T-helper 17 cell (primary cell): ENCODE data around the gene AJAP1. TPM values are rescaled to one million over a fixed set of nuclear protein-coding genes. Genes with fewer than 3 reads are reported as not detected.

Experiments used
- ATAC-seq: fragments of 150-1000 bp; cut with Tn5 transposase; 2 replicates; pipeline ENCODE4 v1.10.0; 2021; ENCODE audit warnings: mild to moderate bottlenecking, moderate library complexity
- DNase-seq, 3 donors: peaks; one replicate each; pipeline versions ENCODE4 v3.0.0 to v3.0.0-alpha.2; 2020 to 2021
- H3K9me3 ChIP-seq: one replicate; pipeline ENCODE4 v1.7.0; 2013; ENCODE audit warnings: low read length, mild to moderate bottlenecking; ENCODE audit not compliant: control insufficient read depth, poor library complexity, severe bottlenecking
- H3K27ac Mint-ChIP-seq: one replicate; pipeline ENCODE4 v1.8.0; 2022; ENCODE audit warnings: mild to moderate bottlenecking, moderate library complexity, mixed read lengths
- H3K27me3 Mint-ChIP-seq: one replicate; pipeline ENCODE4 v1.8.0; 2022; ENCODE audit warnings: mixed read lengths
- H3K36me3 Mint-ChIP-seq: one replicate; pipeline ENCODE4 v1.8.0; 2022; ENCODE audit warnings: low read depth, mixed read lengths
- H3K4me1 Mint-ChIP-seq: one replicate; pipeline ENCODE4 v1.8.0; 2022; ENCODE audit warnings: mild to moderate bottlenecking, mixed read lengths
- H3K4me3 Mint-ChIP-seq: one replicate; pipeline ENCODE4 v1.8.0; 2022; ENCODE audit warnings: mild to moderate bottlenecking, moderate library complexity, mixed read lengths
- total RNA-seq, 4 donors: library from RNA in 2 of 4; stranded (reverse) in 2 of 4; gene quantifications; one replicate each; pipeline ENCODE4 v1.2.3 and lab custom pipeline; 2022 to 2026

Gene AJAP1
- total RNA-seq, 2 donors from 2014 or later, result not detected

GRCh38 chr1:4710592-4711415, 56.4 kb downstream of the AJAP1 start:
- Mint-ChIP-seq H3K36me3 (peaks cover 4% of the 10 kb centered on the region), H3K4me3 (no peak overlapping the region), H3K27ac (no peak overlapping the region), H3K27me3 (peaks cover 45% of the 10 kb centered on the region), H3K4me1 (peaks cover 2% of the 10 kb centered on the region)
- no peak for ATAC-seq
- no peak for DNase-seq
- H3K9me3 ChIP-seq, result no peaks in the 10 kb centered on the region

- DNase-seq (no peak), ATAC-seq (no peak)
- Mint-ChIP-seq H3K36me3 (peaks cover 4% of the 10 kb centered on the region), H3K27ac (no peak overlapping the region), H3K4me3 (no peak overlapping the region), H3K27me3 (peaks cover 39% of the 10 kb centered on the region), H3K4me1 (peaks cover 2% of the 10 kb centered on the region)
- no peaks in the 10 kb centered on the region for H3K9me3 ChIP-seq
These were observed 57.2 kb downstream of the AJAP1 start for GRCh38 chr1:4711416-4712275.

- ATAC-seq, result no peak
- DNase-seq, result no peak
- Mint-ChIP-seq H3K27ac (no peak overlapping the region), H3K27me3 (peaks cover 22% of the 10 kb centered on the region), H3K4me1 (peaks cover 2% of the 10 kb centered on the region), H3K36me3 (peaks cover 4% of the 10 kb centered on the region), H3K4me3 (no peak overlapping the region)
- no peaks in the 10 kb centered on the region for H3K9me3 ChIP-seq
These were observed 59.3 kb downstream of the AJAP1 start for GRCh38 chr1:4713669-4714068.

- Mint-ChIP-seq H3K4me3 (no peak overlapping the region), H3K36me3 (no peaks in the 10 kb centered on the region), H3K27ac (no peak overlapping the region), H3K27me3 (peaks cover 4% of the 10 kb centered on the region), H3K4me1 (no peaks in the 10 kb centered on the region)
- no peaks in the 10 kb centered on the region for H3K9me3 ChIP-seq
- no peak for DNase-seq
- ATAC-seq, result no peak
These were observed 62.0 kb downstream of the AJAP1 start for GRCh38 chr1:4716406-4716805.

GRCh38 chr1:4718071-4718470, 63.7 kb downstream of the AJAP1 start:
- H3K4me1 Mint-ChIP-seq, result no peaks in the 10 kb centered on the region
- no peak overlapping the region for H3K27ac Mint-ChIP-seq
- no peak overlapping the region for H3K4me3 Mint-ChIP-seq
- ATAC-seq (no peak), DNase-seq (no peak)
- no peaks in the 10 kb centered on the region for H3K9me3 ChIP-seq
- no peaks in the 10 kb centered on the region for H3K36me3 Mint-ChIP-seq
- H3K27me3 Mint-ChIP-seq, result peaks cover 19% of the 10 kb centered on the region

GRCh38 chr1:4723106-4723505, 68.7 kb downstream of the AJAP1 start:
- Mint-ChIP-seq H3K4me3 (no peak overlapping the region), H3K27ac (no peak overlapping the region), H3K4me1 (peaks cover 3% of the 10 kb centered on the region), H3K27me3 (peaks cover 33% of the 10 kb centered on the region), H3K36me3 (no peaks in the 10 kb centered on the region)
- DNase-seq, result no peak
- no peak for ATAC-seq
- no peaks in the 10 kb centered on the region for H3K9me3 ChIP-seq

GRCh38 chr1:4724001-4724400, 69.6 kb downstream of the AJAP1 start:
- ATAC-seq (no peak), DNase-seq (no peak)
- peaks cover 3% of the 10 kb centered on the region for H3K4me1 Mint-ChIP-seq
- no peak overlapping the region for H3K4me3 Mint-ChIP-seq
- no peaks in the 10 kb centered on the region for H3K9me3 ChIP-seq
- H3K36me3 Mint-ChIP-seq, result no peaks in the 10 kb centered on the region
- no peak overlapping the region for H3K27ac Mint-ChIP-seq
- peaks cover 33% of the 10 kb centered on the region for H3K27me3 Mint-ChIP-seq

GRCh38 chr1:4724695-4725250, 70.4 kb downstream of the AJAP1 start:
- no peak for DNase-seq
- peaks cover 3% of the 10 kb centered on the region for H3K4me1 Mint-ChIP-seq
- no peak overlapping the region for H3K4me3 Mint-ChIP-seq
- H3K9me3 ChIP-seq, result no peaks in the 10 kb centered on the region
- ATAC-seq, result no peak
- H3K27me3 Mint-ChIP-seq, result peaks cover 33% of the 10 kb centered on the region
- H3K36me3 Mint-ChIP-seq, result no peaks in the 10 kb centered on the region
- H3K27ac Mint-ChIP-seq, result no peak overlapping the region

GRCh38 chr1:4725416-4725815, 71.0 kb downstream of the AJAP1 start:
- ATAC-seq, result no peak
- no peaks in the 10 kb centered on the region for H3K9me3 ChIP-seq
- H3K27me3 Mint-ChIP-seq, result peaks cover 33% of the 10 kb centered on the region
- H3K4me3 Mint-ChIP-seq, result no peak overlapping the region
- no peaks in the 10 kb centered on the region for H3K36me3 Mint-ChIP-seq
- no peak overlapping the region for H3K27ac Mint-ChIP-seq
- H3K4me1 Mint-ChIP-seq, result peaks cover 3% of the 10 kb centered on the region
- no peak for DNase-seq

- H3K9me3 ChIP-seq, result no peaks in the 10 kb centered on the region
- Mint-ChIP-seq H3K4me3 (no peak overlapping the region), H3K4me1 (peaks cover 3% of the 10 kb centered on the region), H3K27ac (no peak overlapping the region), H3K36me3 (no peaks in the 10 kb centered on the region), H3K27me3 (peaks cover 26% of the 10 kb centered on the region)
- no peak for DNase-seq
- ATAC-seq, result no peak
These were observed 72.4 kb downstream of the AJAP1 start for GRCh38 chr1:4726620-4727341.

GRCh38 chr1:4728319-4729089, 74.1 kb downstream of the AJAP1 start:
- DNase-seq (no peak), ATAC-seq (no peak)
- Mint-ChIP-seq H3K4me1 (peaks cover under 1% of the 10 kb centered on the region), H3K27ac (no peak overlapping the region), H3K36me3 (no peaks in the 10 kb centered on the region), H3K27me3 (peaks cover 10% of the 10 kb centered on the region), H3K4me3 (no peak overlapping the region)
- H3K9me3 ChIP-seq, result no peaks in the 10 kb centered on the region

- Mint-ChIP-seq H3K27me3 (peaks cover 4% of the 10 kb centered on the region), H3K36me3 (no peaks in the 10 kb centered on the region), H3K4me1 (no peaks in the 10 kb centered on the region), H3K27ac (no peak overlapping the region), H3K4me3 (no peak overlapping the region)
- H3K9me3 ChIP-seq, result no peaks in the 10 kb centered on the region
- DNase-seq, result no peak
- ATAC-seq, result no peak
These were observed 74.7 kb downstream of the AJAP1 start for GRCh38 chr1:4729090-4729471.
